AG08395 (cell line): ENCODE measurements around the gene KRTAP10-12.

Experiments
- DNase-seq: peaks from one replicate; pipeline ENCODE4 v3.0.0; 2012; ENCODE audit warnings: mixed read lengths, low spot score

Gene KRTAP10-12

GRCh38 chr21:44699502-44700001 lies 2.6 kb downstream of the KRTAP10-12 start:
- DNase-seq: no peak

- DNase-seq: no peak
These were observed 3.4 kb downstream of the KRTAP10-12 start for GRCh38 chr21:44700101-44701022.

GRCh38 chr21:44701023-44701400 lies 4.0 kb downstream of the KRTAP10-12 start:
- no peak for DNase-seq

- DNase-seq: no peak
These were observed 4.6 kb downstream of the KRTAP10-12 start for GRCh38 chr21:44701541-44701940.

DNA sequence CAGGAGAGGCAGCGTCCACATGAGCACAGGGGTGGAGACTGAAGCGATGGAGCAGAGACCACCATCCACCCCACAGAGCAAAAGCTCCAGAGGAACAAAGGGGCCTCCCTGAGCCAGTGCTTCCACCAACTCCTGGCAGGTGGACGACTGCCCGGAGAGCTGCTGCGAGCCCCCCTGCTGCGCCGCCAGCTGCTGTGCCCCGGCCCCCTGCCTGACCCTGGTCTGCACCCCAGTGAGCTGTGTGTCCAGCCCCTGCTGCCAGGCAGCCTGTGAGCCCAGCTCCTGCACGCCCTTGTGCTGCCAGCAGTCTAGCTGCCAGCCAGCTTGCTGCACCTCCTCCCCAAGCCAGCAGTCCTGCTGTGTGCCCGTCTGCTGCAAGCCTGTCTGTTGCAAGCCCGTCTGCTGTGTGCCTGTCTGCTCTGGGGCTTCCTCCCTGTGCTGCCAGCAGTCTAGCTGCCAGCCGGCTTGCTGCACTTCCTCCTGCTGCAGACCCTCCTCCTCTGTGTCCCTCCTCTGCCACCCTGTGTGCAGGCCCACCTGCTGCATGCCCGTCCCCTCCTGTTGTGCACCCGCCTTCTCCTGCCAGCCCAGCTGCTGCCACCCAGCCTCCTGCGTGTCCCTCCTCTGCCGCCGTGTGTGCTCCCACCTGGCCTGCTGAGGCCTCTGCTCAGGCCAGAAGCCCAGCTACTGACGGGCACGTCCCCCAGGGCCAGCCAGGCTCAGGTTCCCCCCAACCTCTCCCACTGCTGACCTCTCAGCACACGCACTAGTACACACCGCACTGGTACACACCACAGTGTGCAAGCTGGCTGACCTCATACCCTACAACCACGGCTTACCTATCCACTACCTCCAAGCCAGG lies 5.4 kb downstream of the KRTAP10-12 start:
- no peak for DNase-seq

- DNase-seq: no peak
These were observed 6.2 kb downstream of the KRTAP10-12 start for GRCh38 chr21:44702973-44703730.

DNA sequence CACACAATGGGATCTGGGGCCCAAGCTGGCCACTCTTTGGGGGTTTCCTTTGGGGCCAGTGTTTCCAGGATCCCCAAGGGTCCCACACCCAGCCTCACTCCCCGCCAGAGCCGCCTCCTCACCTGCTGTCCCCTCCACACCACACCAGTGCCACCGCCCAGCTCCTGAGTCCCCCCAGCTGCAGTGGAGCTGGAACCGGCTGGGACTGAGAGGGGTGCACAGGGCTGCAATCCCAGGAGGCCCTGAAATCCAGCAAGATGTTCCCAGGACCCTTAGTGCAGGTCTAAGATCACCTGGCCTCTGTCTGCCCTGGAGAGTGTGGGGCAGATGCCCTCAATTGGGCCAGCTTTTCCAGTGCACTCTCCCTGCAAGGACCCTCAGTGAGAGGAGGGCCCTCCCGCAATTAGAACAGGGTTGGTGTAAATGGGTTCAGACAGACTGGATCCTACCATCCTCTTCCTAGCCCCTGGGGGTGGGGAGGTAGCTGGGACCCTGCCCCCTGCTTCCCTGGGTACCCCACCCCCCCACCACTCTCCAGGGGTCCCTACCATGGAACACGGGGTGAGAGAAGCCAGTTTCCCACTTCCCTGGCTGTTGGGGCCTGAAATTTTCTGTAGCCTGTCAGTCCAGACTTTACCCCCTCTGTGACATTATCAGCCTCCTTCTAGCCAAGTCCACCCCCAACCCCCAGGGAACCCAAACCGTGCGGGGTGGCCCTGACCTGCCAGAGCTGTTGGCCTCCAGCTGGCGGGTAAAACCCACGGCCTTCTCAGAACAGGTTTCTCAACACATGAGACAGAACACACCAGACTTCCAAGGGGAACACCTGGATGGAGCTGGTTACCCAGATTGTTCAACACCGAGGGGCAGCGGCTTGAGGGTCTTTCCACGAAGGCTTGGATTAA lies 7.0 kb downstream of the KRTAP10-12 start:
- DNase-seq: no peak

DNA sequence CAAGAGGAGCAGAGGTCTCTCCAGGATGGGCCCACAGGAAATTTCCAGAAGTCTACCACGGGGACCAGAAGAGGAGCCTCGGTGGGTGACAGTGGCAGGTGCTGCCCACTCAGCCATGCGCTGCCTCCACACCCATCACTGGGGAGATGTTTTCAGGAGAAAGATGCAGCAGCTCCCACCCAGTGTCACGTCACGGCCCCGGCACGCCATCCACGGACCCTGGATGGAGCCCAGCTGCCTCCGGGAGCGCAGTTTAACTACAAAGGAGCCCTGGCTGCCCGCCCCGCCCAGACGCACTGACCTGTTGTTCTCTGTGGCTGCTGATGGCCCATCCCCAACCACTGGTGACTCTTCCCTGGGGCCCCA lies 7.6 kb downstream of the KRTAP10-12 start:
- DNase-seq: no peak

GRCh38 chr21:44706026-44706705 lies 9.2 kb downstream of the KRTAP10-12 start:
- DNase-seq: no peak

DNA sequence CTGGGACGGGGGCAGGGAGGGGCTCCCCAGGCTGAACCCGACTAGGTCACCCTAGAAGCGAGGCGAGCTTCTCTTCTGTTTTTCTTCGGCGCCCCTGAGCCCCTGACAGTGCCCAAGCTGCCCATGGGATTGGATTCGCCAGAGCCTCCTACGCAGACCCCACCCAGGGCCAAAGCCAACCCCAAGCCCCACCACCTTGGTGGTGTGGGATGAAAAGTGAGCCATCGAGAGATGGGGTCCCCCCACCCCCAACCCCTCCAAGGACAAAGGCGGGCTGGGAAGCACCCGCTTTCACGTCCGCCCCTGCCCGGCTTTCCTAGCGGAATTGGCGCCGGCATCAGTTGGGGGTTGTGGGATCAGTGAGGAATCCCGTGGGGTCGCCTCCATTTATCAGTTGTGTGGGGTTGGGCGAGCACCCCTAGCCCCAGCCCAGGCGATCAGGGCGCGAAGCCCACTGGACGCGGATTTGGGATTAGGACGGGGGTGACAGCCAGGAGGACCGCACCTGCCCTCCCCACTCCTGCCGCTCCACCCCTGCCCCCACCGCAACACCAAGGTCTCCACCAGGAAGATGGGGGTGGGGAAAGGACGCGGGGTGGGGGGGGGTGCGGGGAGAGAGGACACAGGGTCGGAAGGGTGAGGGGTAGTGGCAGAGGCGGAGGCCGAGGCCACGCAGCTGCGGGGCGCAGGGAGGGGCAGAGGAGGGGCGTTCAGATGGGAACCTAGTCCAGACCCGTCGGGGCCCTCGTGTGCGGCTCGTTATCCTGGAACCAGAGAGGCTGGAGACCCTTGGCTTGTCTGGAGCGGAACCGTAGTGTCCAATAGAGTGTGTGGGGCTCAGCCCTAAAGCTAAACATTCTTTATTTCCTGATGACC lies 10.0 kb downstream of the KRTAP10-12 start:
- no peak for DNase-seq

DNA sequence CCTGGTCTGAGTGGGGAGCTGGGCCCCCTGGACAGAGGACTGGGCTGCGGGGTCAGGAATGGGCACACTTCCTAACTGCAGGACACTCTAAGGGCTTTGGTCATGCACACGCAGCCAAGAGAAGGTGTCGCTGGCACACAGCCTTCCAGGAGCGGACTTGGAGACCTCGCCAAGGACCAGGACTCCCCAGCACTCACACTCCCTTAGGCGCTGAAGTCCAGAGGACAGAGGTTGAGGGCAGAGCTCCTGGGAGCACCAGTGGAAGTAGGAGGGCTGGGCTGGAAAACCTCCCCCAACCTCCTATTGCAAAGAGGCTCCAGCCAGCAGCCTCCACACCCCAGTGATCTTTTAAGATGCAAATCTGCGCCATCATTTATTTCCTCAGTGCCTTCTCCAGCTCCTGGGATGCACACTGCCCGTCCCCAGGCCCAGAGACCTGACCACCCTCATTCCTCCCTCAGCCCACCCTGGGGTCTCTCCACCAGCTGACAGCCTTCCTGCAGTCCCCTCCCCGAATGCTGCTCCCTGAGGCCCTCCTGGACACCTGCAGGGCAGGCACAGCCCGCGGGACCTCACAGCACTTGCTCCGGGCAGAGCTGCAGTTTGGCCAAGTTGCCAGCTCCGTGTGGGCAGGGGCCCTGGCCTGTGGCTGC lies 11.4 kb downstream of the KRTAP10-12 start:
- no peak for DNase-seq

- DNase-seq: no peak
These were observed 12.0 kb downstream of the KRTAP10-12 start for GRCh38 chr21:44708866-44709425.

- no peak for DNase-seq
These were observed 12.7 kb downstream of the KRTAP10-12 start for GRCh38 chr21:44709426-44710293.

- DNase-seq: no peak
These were observed 13.3 kb downstream of the KRTAP10-12 start for GRCh38 chr21:44710294-44710665.

DNA sequence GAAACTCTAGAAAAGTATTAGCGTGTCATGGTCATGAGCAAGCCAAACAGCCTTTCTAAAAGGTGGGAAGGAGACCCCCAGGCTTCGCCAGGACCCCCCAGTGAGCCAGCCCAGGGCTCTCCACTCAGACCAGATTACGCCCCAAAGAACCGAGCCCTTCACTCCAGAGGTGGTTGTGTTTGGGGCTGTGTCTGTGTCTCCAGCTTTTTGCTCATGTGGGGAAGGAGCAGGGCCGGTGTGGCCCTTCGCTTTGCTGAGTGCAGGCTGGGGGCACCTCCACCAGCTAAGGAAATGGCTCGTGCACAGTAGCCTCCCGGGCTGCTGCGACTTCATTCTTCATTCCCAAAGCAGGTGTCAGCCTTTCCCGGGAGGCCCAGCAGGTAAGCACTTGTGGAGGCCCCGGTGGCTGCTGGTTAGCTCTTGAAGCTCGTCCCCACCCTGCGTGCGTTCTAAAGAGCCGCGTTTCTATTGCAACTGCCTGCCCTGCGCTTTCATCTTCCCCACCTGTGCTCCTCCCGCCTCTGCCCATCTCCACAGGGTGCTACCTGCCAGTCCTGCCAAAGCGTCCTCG lies 13.9 kb downstream of the KRTAP10-12 start:
- DNase-seq: no peak

- DNase-seq: no peak
These were observed 14.6 kb downstream of the KRTAP10-12 start, which contains the start of gene TSPEAR for GRCh38 chr21:44711327-44712202. TSS of gene TSPEAR (minus strand) at chr21:44711572. CDS start at chr21:44711514, 58 bp downstream.
